GM23338 (cell line): ENCODE data around the gene RNU6-9. TPM values are rescaled to one million over a fixed set of nuclear protein-coding genes. Genes with fewer than 3 reads are reported as not detected.
A peak's percentile ranks its signal among the peaks of the same experiment; 100 is the strongest.

ENCODE experiments used
- ATAC-seq: fragments of 200-7000 bp; cut with Tn5 transposase; 3 replicates; pipeline ENCODE4 v1.9.1; 2020
- DNase-seq: peaks from one replicate; pipeline ENCODE4 v3.0.0-alpha.2; 2015; ENCODE audit warnings: low spot score
- H2AFZ ChIP-seq: fragments of 200-600 bp; sonication (generic); 2 replicates; pipeline ENCODE4 v1.8.0; 2016; ENCODE audit warnings: antibody characterized with exemption, mild to moderate bottlenecking, moderate library complexity
- H3F3A ChIP-seq: fragments of 200-600 bp; sonication (generic); replicated peaks from 2 replicates; pipeline ENCODE4 v1.8.0; 2017; ENCODE audit warnings: antibody characterized with exemption, mixed run types, low read depth
- H3K27ac ChIP-seq: fragments of 200-600 bp; sonication (generic); 2 replicates; pipeline ENCODE4 v1.6.1; 2016; ENCODE audit warnings: low read depth
- H3K27me3 ChIP-seq: fragments of 200-600 bp; sonication (generic); 2 replicates; pipeline ENCODE4 v1.8.0; 2016; ENCODE audit warnings: mild to moderate bottlenecking, mixed run types, moderate library complexity; ENCODE audit not compliant: insufficient read depth
- H3K36me3 ChIP-seq: fragments of 200-600 bp; sonication (generic); 2 replicates; pipeline ENCODE4 v1.8.0; 2016; ENCODE audit warnings: mild to moderate bottlenecking; ENCODE audit not compliant: insufficient read depth
- H3K4me1 ChIP-seq: fragments of 200-600 bp; sonication (generic); 2 replicates; pipeline ENCODE4 v1.8.0; 2016; ENCODE audit warnings: mild to moderate bottlenecking, moderate library complexity; ENCODE audit not compliant: insufficient read depth
- H3K4me2 ChIP-seq: fragments of 200-600 bp; sonication (generic); 2 replicates; pipeline ENCODE4 v1.7.1; 2017; ENCODE audit warnings: mixed run types
- H3K4me3 ChIP-seq: fragments of 200-600 bp; sonication (generic); 2 replicates; pipeline ENCODE4 v1.6.1; 2016; ENCODE audit warnings: mixed run types
- H3K79me2 ChIP-seq: fragments of 200-600 bp; sonication (generic); replicated peaks from 2 replicates; pipeline ENCODE4 v1.8.0; 2017; ENCODE audit warnings: mild to moderate bottlenecking; ENCODE audit not compliant: insufficient read depth
- H3K9me2 ChIP-seq: fragments of 200-600 bp; sonication (generic); 2 replicates; pipeline ENCODE4 v1.8.0; 2017; ENCODE audit not compliant: insufficient read depth
- H4K20me1 ChIP-seq: fragments of 200-600 bp; sonication (generic); replicated peaks from 2 replicates; pipeline ENCODE4 v1.8.0; 2017; ENCODE audit warnings: mild to moderate bottlenecking; ENCODE audit not compliant: insufficient read depth
- H3K27ac Mint-ChIP-seq: 2 replicates; pipeline ENCODE4 v1.8.0; 2020; ENCODE audit warnings: inconsistent platforms, mild to moderate bottlenecking, moderate library complexity, mixed read lengths
- H3K27me3 Mint-ChIP-seq: 3 replicates; pipeline ENCODE4 v1.8.0; 2022; ENCODE audit warnings: low read depth, mild to moderate bottlenecking, moderate library complexity, mixed read lengths, inconsistent platforms; ENCODE audit not compliant: insufficient read depth, poor library complexity
- H3K36me3 Mint-ChIP-seq: 3 replicates; pipeline ENCODE4 v1.8.0; 2021; ENCODE audit warnings: low read depth, mild to moderate bottlenecking, inconsistent platforms, moderate library complexity, mixed read lengths
- H3K4me1 Mint-ChIP-seq: 3 replicates; pipeline ENCODE4 v1.8.0; 2020; ENCODE audit warnings: mild to moderate bottlenecking, inconsistent platforms, mixed read lengths
- H3K4me3 Mint-ChIP-seq: 3 replicates; pipeline ENCODE4 v1.8.0; 2021; ENCODE audit warnings: moderate library complexity, mild to moderate bottlenecking, inconsistent platforms, mixed read lengths
- H3K9me3 Mint-ChIP-seq: 3 replicates; pipeline ENCODE4 v1.8.0; 2020; ENCODE audit warnings: moderate library complexity, mild to moderate bottlenecking, inconsistent platforms, mixed read lengths
- CREB1 ChIP-seq: fragments of 250-450 bp; sonication (Bioruptor Pico); IDR thresholded peaks from 2 replicates; pipeline ENCODE4 v1.5.0; 2020; ENCODE audit warnings: low read depth, mild to moderate bottlenecking, moderate library complexity
- CTCF ChIP-seq, 2 experiments: fragments of 200-600 bp in 1 of 2; sonication (generic) in 1 of 2; conservative IDR thresholded peaks; 2 replicates each; pipeline versions ENCODE4 v1.5.1 to v1.6.1; 2016 to 2017; ENCODE audit warnings: antibody characterized with exemption in 2 of 2, low read depth in 2 of 2, mild to moderate bottlenecking in 2 of 2, moderate library complexity in 1 of 2
- EZH2 ChIP-seq: fragments of 200-600 bp; sonication (generic); IDR thresholded peaks from one replicate; pipeline ENCODE4 v1.8.0; 2017; ENCODE audit warnings: antibody characterized with exemption, mild to moderate bottlenecking, low read depth; ENCODE audit not compliant: unreplicated experiment
- EZH2phosphoT487 ChIP-seq: fragments of 200-600 bp; sonication (generic); IDR thresholded peaks from one replicate; pipeline ENCODE4 v1.8.1; 2018; ENCODE audit warnings: antibody characterized with exemption; ENCODE audit not compliant: unreplicated experiment
- JUNB ChIP-seq: IDR thresholded peaks from one replicate; pipeline ENCODE4 v1.6.1; 2016; ENCODE audit warnings: antibody characterized with exemption; ENCODE audit not compliant: unreplicated experiment
- NANOG ChIP-seq: IDR thresholded peaks from 2 replicates; pipeline ENCODE4 v1.6.1; 2016; ENCODE audit warnings: antibody characterized with exemption, borderline replicate concordance
- ZNF114 ChIP-seq: fragments of 250-450 bp; sonication (Bioruptor Pico); IDR thresholded peaks from 2 replicates; pipeline ENCODE4 v1.5.0; 2020; ENCODE audit warnings: mild to moderate bottlenecking, moderate library complexity
- ZNF331 ChIP-seq: fragments of 250-450 bp; sonication (Bioruptor Pico); IDR thresholded peaks from 2 replicates; pipeline ENCODE4 v1.5.0; 2020; ENCODE audit warnings: low read depth, mild to moderate bottlenecking, moderate library complexity
- polyA plus RNA-seq: library from polyadenylated mRNA; unstranded; fragments of >200 nt; fragmentation: Nextera tagmentation; extraction: Ambion mirVana; gene quantifications from 2 replicates; pipeline ENCODE4 v1.2.1, GENCODE V29; 2016
- small RNA-seq: library from RNA; depleted of rRNA; stranded (forward); fragments of <200 nt; gene quantifications from one replicate; pipeline ENCODE3, GENCODE V24; 2014; ENCODE audit warnings: low replicate concordance
- total RNA-seq: library from RNA; depleted of rRNA; stranded (reverse); fragments of >200 nt; shearing (Covaris generic); gene quantifications from 2 replicates; pipeline ENCODE4 v1.2.3, GENCODE V29; 2014; rRNA removed
- TF ChIP-seq, protein P1 (sequence below): fragments of 250-450 bp; sonication (Bioruptor Pico); IDR thresholded peaks from 2 replicates; pipeline ENCODE4 v1.5.0; 2020; ENCODE audit warnings: mild to moderate bottlenecking, moderate library complexity
- TF ChIP-seq, protein P2 (sequence below): IDR thresholded peaks from 2 replicates; pipeline ENCODE4 v1.6.1; 2016; ENCODE audit warnings: antibody characterized with exemption

RNU6-9 gene
- total and polyA plus RNA-seq, 2 experiments from 2014 or later = not detected

GRCh38 chr19:942133-942645 is 48.9 kb downstream of the RNU6-9 start:
- Histone ChIP-seq H3K9me2 (no peaks in the 10 kb centered on the region), H3K27ac (no peak overlapping the region), H3K4me3 (no peak overlapping the region), H3K4me1 (no peaks in the 10 kb centered on the region), H3K4me2 (no peak overlapping the region), H2AFZ (no peak overlapping the region), H4K20me1 (peaks cover 5% of the 10 kb centered on the region), H3K79me2 (peaks cover 56% of the 10 kb centered on the region), H3K27me3 (no peaks in the 10 kb centered on the region), H3K36me3 (no peaks in the 10 kb centered on the region), H3F3A (0 out of 2 replicates have a peak, but pooled peaks cover 3% of the 10 kb centered on the region)
- TF ChIP-seq CREB1 (CRISPR knock-in tag) (no peak), CTCF (conservative IDR thresholded peaks at IDR 0.05; ENCODE audit: low read depth in 2 of 2) (no peak), ZNF331 (no peak), JUNB (no peak), EZH2phosphoT487 (no peak), ZNF114 (CRISPR knock-in tag) (no peak), NANOG (no peak), EZH2 (no peak)
- TF ChIP-seq, protein P1, sequence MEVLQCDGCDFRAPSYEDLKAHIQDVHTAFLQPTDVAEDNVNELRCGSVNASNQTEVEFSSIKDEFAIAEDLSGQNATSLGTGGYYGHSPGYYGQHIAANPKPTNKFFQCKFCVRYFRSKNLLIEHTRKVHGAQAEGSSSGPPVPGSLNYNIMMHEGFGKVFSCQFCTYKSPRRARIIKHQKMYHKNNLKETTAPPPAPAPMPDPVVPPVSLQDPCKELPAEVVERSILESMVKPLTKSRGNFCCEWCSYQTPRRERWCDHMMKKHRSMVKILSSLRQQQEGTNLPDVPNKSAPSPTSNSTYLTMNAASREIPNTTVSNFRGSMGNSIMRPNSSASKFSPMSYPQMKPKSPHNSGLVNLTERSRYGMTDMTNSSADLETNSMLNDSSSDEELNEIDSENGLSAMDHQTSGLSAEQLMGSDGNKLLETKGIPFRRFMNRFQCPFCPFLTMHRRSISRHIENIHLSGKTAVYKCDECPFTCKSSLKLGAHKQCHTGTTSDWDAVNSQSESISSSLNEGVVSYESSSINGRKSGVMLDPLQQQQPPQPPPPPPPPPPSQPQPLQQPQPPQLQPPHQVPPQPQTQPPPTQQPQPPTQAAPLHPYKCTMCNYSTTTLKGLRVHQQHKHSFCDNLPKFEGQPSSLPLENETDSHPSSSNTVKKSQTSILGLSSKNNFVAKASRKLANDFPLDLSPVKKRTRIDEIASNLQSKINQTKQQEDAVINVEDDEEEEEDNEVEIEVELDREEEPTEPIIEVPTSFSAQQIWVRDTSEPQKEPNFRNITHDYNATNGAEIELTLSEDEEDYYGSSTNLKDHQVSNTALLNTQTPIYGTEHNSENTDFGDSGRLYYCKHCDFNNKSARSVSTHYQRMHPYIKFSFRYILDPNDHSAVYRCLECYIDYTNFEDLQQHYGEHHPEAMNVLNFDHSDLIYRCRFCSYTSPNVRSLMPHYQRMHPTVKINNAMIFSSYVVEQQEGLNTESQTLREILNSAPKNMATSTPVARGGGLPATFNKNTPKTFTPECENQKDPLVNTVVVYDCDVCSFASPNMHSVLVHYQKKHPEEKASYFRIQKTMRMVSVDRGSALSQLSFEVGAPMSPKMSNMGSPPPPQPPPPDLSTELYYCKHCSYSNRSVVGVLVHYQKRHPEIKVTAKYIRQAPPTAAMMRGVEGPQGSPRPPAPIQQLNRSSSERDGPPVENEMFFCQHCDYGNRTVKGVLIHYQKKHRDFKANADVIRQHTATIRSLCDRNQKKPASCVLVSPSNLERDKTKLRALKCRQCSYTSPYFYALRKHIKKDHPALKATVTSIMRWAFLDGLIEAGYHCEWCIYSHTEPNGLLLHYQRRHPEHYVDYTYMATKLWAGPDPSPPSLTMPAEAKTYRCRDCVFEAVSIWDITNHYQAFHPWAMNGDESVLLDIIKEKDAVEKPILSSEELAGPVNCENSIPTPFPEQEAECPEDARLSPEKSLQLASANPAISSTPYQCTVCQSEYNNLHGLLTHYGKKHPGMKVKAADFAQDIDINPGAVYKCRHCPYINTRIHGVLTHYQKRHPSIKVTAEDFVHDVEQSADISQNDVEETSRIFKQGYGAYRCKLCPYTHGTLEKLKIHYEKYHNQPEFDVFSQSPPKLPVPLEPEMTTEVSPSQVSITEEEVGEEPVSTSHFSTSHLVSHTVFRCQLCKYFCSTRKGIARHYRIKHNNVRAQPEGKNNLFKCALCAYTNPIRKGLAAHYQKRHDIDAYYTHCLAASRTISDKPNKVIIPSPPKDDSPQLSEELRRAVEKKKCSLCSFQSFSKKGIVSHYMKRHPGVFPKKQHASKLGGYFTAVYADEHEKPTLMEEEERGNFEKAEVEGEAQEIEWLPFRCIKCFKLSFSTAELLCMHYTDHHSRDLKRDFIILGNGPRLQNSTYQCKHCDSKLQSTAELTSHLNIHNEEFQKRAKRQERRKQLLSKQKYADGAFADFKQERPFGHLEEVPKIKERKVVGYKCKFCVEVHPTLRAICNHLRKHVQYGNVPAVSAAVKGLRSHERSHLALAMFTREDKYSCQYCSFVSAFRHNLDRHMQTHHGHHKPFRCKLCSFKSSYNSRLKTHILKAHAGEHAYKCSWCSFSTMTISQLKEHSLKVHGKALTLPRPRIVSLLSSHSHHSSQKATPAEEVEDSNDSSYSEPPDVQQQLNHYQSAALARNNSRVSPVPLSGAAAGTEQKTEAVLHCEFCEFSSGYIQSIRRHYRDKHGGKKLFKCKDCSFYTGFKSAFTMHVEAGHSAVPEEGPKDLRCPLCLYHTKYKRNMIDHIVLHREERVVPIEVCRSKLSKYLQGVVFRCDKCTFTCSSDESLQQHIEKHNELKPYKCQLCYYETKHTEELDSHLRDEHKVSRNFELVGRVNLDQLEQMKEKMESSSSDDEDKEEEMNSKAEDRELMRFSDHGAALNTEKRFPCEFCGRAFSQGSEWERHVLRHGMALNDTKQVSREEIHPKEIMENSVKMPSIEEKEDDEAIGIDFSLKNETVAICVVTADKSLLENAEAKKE (CRISPR knock-in tag) = no peak
- TF ChIP-seq, protein P2, sequence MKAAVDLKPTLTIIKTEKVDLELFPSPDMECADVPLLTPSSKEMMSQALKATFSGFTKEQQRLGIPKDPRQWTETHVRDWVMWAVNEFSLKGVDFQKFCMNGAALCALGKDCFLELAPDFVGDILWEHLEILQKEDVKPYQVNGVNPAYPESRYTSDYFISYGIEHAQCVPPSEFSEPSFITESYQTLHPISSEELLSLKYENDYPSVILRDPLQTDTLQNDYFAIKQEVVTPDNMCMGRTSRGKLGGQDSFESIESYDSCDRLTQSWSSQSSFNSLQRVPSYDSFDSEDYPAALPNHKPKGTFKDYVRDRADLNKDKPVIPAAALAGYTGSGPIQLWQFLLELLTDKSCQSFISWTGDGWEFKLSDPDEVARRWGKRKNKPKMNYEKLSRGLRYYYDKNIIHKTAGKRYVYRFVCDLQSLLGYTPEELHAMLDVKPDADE = no peak
- Mint-ChIP-seq H3K4me1 (no peaks in the 10 kb centered on the region; the same call in 2 of the 3 replicates), H3K4me3 (no peak overlapping the region), H3K9me3 (peaks cover 2% of the 10 kb centered on the region; the same call in 1 of the 3 replicates), H3K27me3 (peaks cover 18% of the 10 kb centered on the region), H3K27ac (no peak overlapping the region), H3K36me3 (peaks cover 42% of the 10 kb centered on the region)
- DNase-seq (no peak), ATAC-seq (no peak)

Small RNA genes within 50 kb of the gene (small RNA-seq; reads per million reads assigned to genes)
- gene RNU6-9 = 8.5 reads per million, percentile 96 among the genes with 10 or more reads in this experiment

Other genes with a start within 250 kb of the RNU6-9 start
- 80.5 and 112 TPM in 2 replicates for gene RNF126, start 230.3 kb upstream of the RNU6-9 start, total RNA-seq
- gene RNF126, start 230.3 kb upstream of the RNU6-9 start, polyA plus RNA-seq = 91.7 and 95.7 TPM in 2 replicates
- 10.1 and 12.5 TPM in 2 replicates for gene FSTL3, start 217.1 kb upstream of the RNU6-9 start, total RNA-seq
- gene FSTL3, start 217.1 kb upstream of the RNU6-9 start, polyA plus RNA-seq = 2.9 and 3.1 TPM in 2 replicates
- not detected in 2 replicates for gene PRSS57, start 198.0 kb upstream of the RNU6-9 start, total RNA-seq
- gene PRSS57, start 198.0 kb upstream of the RNU6-9 start, polyA plus RNA-seq = 0.21 and 0.34 TPM in 2 replicates
- gene PALM, start 184.5 kb upstream of the RNU6-9 start, total RNA-seq = 21.7 and 26.1 TPM in 2 replicates
- 3.8 and 4.8 TPM in 2 replicates for gene PALM, start 184.5 kb upstream of the RNU6-9 start, polyA plus RNA-seq
- 0.23 and 0.28 TPM in 2 replicates for gene MISP, start 142.4 kb upstream of the RNU6-9 start, total RNA-seq
- 0.27 and 0.40 TPM in 2 replicates for gene MISP, start 142.4 kb upstream of the RNU6-9 start, polyA plus RNA-seq
- gene PTBP1, start 96.0 kb upstream of the RNU6-9 start, total RNA-seq = 539 and 552 TPM in 2 replicates
- 632 and 705 TPM in 2 replicates for gene PTBP1, start 96.0 kb upstream of the RNU6-9 start, polyA plus RNA-seq
- gene PLPPR3, start 71.5 kb upstream of the RNU6-9 start, total RNA-seq = 74.7 and 81.1 TPM in 2 replicates
- gene PLPPR3, start 71.5 kb upstream of the RNU6-9 start, polyA plus RNA-seq = 13.6 and 14.8 TPM in 2 replicates
- gene AZU1, start 65.6 kb upstream of the RNU6-9 start, total RNA-seq = 0.50 and 1.4 TPM in 2 replicates
- 0.30 and 0.78 TPM in 2 replicates for gene AZU1, start 65.6 kb upstream of the RNU6-9 start, polyA plus RNA-seq
- gene PRTN3, start 52.5 kb upstream of the RNU6-9 start, total RNA-seq = 0.21 and 2.4 TPM in 2 replicates
- gene PRTN3, start 52.5 kb upstream of the RNU6-9 start, polyA plus RNA-seq = 0.68 and 0.87 TPM in 2 replicates
- not detected in 2 replicates for gene ELANE, start 41.2 kb upstream of the RNU6-9 start, total RNA-seq
- not detected in 2 replicates for gene ELANE, start 41.2 kb upstream of the RNU6-9 start, polyA plus RNA-seq
- gene CFD, start 33.8 kb upstream of the RNU6-9 start, total RNA-seq = 0.90 and 3.5 TPM in 2 replicates
- 3.4 and 4.7 TPM in 2 replicates for gene CFD, start 33.8 kb upstream of the RNU6-9 start, polyA plus RNA-seq
- gene MED16, start 297 bp upstream of the RNU6-9 start, total RNA-seq = 62.3 and 73.6 TPM in 2 replicates
- 52.7 and 58.7 TPM in 2 replicates for gene MED16, start 297 bp upstream of the RNU6-9 start, polyA plus RNA-seq
- 87.1 and 87.8 TPM in 2 replicates for gene R3HDM4, start 19.7 kb downstream of the RNU6-9 start, total RNA-seq
- gene R3HDM4, start 19.7 kb downstream of the RNU6-9 start, polyA plus RNA-seq = 76.5 and 87.4 TPM in 2 replicates
- gene KISS1R, start 23.8 kb downstream of the RNU6-9 start, total RNA-seq = 2.4 and 4.0 TPM in 2 replicates
- gene KISS1R, start 23.8 kb downstream of the RNU6-9 start, polyA plus RNA-seq = 0.78 and 1.0 TPM in 2 replicates
- gene ARID3A, start 32.6 kb downstream of the RNU6-9 start, total RNA-seq = 48.8 and 51.6 TPM in 2 replicates
- 33.6 and 36.6 TPM in 2 replicates for gene ARID3A, start 32.6 kb downstream of the RNU6-9 start, polyA plus RNA-seq
- gene WDR18, start 90.9 kb downstream of the RNU6-9 start, total RNA-seq = 112 and 157 TPM in 2 replicates
- 155 and 156 TPM in 2 replicates for gene WDR18, start 90.9 kb downstream of the RNU6-9 start, polyA plus RNA-seq
- gene GRIN3B, start 106.9 kb downstream of the RNU6-9 start, total RNA-seq = 0.23 and 2.8 TPM in 2 replicates
- gene GRIN3B, start 106.9 kb downstream of the RNU6-9 start, polyA plus RNA-seq = 0.11 and 0.28 TPM in 2 replicates
- gene TMEM259, start 127.6 kb downstream of the RNU6-9 start, total RNA-seq = 144 and 196 TPM in 2 replicates
- gene TMEM259, start 127.6 kb downstream of the RNU6-9 start, polyA plus RNA-seq = 82.8 and 84.5 TPM in 2 replicates
- gene RNU6-2, start 128.0 kb downstream of the RNU6-9 start, total RNA-seq = not detected in 2 replicates
- not detected in 2 replicates for gene RNU6-2, start 128.0 kb downstream of the RNU6-9 start, polyA plus RNA-seq
- 392 and 426 TPM in 2 replicates for gene CNN2, start 133.1 kb downstream of the RNU6-9 start, total RNA-seq
- gene CNN2, start 133.1 kb downstream of the RNU6-9 start, polyA plus RNA-seq = 314 and 330 TPM in 2 replicates
- gene ABCA7, start 146.6 kb downstream of the RNU6-9 start, total RNA-seq = 18.1 and 22.2 TPM in 2 replicates
- 27.4 and 30.3 TPM in 2 replicates for gene ABCA7, start 146.6 kb downstream of the RNU6-9 start, polyA plus RNA-seq
- 56.0 and 71.8 TPM in 2 replicates for gene ARHGAP45, start 173.7 kb downstream of the RNU6-9 start, total RNA-seq
- gene ARHGAP45, start 173.7 kb downstream of the RNU6-9 start, polyA plus RNA-seq = 24.7 and 28.3 TPM in 2 replicates
- gene POLR2E, start 201.9 kb downstream of the RNU6-9 start, total RNA-seq = 257 and 303 TPM in 2 replicates
- 254 and 286 TPM in 2 replicates for gene POLR2E, start 201.9 kb downstream of the RNU6-9 start, polyA plus RNA-seq
- 284 and 351 TPM in 2 replicates for gene GPX4, start 210.5 kb downstream of the RNU6-9 start, total RNA-seq
- gene GPX4, start 210.5 kb downstream of the RNU6-9 start, polyA plus RNA-seq = 543 and 573 TPM in 2 replicates